Left hindlimb (tissue), 1 donor: Measurements from ENCODE around the gene FLT3LG.

Source experiments
- DNase-seq: peaks from one replicate; pipeline ENCODE4 v3.0.0-alpha.2; 2018

The FLT3LG gene, protein sequence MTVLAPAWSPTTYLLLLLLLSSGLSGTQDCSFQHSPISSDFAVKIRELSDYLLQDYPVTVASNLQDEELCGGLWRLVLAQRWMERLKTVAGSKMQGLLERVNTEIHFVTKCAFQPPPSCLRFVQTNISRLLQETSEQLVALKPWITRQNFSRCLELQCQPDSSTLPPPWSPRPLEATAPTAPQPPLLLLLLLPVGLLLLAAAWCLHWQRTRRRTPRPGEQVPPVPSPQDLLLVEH

DNA sequence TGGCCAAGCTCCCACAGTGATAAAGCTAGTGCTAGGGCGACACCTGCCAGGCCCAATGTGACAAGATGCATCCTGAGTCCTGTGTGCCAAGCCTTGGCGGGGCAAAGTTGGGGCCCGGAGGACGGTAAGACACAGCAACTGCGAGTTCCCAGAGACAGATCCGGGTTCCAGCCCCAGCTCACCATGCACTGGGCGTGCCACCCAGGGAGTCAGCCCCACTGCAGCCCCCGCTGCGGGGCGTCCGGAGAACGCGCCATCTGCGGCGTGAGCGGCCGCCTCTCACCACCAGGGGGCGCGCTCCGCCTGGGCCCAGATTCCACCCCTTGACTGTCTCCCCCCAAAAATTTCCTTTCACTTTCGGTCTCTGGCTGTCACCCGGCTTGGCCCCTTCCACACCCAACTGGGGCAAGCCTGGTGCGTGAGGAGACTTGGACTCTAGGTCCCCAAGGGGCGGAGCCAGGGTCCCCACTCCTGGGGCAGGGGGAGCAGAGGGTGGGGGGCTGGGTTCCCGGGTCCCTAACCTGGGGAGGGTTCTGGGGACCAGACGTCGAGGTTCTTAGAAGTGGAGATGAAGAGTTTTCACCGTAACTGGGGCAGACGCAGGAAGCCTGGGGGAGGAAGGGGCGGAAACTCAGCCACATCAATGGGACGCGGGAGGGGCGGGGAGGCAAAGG lies at the start of gene FLT3LG:
Gene FLT3LG (plus strand): TSS at position 348 of the 674 bp plus-strand sequence. CDS start 425 bp downstream, outside the sequence.
- peak; percentile 80 for DNase-seq

DNA sequence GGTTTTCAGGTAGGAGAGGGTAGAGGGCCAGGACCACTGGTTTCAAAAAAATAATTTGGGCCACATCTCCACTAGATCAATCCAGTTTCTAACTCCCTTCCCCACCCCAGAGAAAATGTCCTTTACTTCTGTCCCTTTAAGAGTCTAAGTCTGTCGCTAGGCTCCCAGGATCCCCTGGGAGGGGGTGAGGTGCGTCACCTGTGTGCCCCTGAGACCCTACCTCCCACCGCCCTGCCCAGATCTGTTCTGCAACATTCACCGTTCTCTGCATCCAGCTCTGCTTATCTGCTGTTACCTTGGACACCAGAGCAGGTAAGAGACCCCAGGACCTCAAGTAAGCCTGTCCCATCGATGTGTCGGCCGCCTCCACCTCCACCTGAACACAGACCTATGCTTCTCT lies 48.8 kb upstream of the FLT3LG start, which contains the start of gene GFY:
Gene GFY (plus strand): TSS at position 211 of the 400 bp plus-strand sequence. CDS start 1,043 bp downstream, outside the sequence.
- no peak for DNase-seq

DNA sequence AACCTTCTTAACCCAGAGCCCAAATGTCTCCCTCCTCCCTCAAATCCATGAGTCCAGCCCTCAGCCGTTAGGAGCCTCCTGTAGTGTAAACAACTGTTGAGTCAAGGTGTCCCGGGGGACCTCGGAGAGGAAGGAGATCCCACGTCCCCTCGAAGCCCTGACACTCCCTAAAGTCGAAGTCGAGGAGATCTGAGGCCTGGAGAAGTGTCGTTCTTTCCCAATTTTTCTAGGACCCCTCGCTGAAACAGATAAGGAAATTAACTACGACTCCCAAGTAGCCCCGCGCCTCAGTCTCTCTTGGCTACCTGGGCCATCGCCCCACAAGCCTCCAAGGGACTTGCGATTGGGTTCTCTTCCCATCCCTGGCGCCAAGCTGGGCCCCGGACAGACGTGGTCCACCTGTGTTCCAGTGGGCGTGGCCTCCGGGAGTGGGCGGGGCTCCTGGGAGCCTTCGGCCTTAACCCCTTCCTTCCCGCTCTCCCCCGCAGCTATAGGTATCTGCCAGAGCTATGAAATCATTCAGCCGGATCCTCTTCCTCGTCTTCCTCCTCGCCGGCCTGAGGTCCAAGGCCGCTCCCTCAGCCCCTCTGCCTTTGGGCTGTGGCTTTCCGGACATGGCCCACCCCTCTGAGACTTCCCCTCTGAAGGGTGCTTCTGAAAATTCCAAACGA lies 48.0 kb upstream of the FLT3LG start:
- DNase-seq = no peak

DNA sequence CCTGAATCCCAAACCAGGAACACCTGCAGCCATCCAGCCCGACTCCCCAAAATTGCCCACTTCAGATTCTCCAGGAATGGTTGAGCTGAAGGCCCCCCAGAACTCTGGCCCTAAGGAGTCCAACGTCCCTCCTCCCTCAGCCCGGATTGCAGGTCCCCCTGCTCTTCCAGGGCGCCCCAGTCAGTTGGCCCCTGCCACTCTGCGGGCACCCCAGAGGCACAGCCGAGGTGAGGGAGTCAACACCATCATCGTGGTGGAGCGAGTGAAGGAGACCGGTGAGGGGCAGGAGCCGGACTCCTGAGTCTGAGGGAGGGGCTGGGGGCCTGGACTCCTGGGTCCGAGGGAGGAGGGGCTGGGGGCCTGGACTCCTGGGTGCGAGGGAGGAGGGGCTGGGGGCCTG lies 46.7 kb upstream of the FLT3LG start:
- DNase-seq = no peak

DNA sequence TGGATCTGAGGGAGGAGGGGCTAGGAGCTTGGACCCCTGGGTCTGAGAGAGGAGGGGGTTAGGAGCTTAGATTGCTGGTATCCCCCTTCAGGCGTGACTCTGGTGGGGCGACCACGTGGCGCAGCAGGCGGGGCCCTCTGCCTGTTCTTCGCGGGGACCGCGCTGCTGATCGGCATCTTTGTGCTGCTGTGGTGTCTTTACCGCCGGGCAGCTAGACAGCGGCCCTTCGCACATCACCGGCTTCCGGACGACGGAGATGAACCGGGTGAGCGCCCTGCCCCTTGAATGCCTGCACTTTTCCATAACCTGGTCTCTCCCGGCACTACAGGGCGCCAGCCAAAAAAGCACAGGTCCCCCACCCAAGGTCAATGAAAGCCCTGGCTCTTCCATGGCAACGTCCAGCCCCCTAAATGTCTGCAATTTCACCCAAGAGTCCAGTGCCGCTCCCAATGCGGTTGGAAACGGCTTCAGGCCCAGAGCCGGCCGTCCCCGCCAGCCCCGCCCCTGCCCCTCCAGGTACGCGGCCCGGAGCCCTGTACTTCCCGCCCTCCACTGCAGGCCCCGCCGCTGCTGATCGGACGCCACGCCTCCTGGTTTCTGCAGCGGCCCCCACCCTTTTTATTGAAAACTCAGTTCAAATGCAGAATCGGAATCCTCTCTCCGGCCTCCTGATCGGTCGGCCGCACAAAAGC lies 46.0 kb upstream of the FLT3LG start:
- DNase-seq = no peak

DNA sequence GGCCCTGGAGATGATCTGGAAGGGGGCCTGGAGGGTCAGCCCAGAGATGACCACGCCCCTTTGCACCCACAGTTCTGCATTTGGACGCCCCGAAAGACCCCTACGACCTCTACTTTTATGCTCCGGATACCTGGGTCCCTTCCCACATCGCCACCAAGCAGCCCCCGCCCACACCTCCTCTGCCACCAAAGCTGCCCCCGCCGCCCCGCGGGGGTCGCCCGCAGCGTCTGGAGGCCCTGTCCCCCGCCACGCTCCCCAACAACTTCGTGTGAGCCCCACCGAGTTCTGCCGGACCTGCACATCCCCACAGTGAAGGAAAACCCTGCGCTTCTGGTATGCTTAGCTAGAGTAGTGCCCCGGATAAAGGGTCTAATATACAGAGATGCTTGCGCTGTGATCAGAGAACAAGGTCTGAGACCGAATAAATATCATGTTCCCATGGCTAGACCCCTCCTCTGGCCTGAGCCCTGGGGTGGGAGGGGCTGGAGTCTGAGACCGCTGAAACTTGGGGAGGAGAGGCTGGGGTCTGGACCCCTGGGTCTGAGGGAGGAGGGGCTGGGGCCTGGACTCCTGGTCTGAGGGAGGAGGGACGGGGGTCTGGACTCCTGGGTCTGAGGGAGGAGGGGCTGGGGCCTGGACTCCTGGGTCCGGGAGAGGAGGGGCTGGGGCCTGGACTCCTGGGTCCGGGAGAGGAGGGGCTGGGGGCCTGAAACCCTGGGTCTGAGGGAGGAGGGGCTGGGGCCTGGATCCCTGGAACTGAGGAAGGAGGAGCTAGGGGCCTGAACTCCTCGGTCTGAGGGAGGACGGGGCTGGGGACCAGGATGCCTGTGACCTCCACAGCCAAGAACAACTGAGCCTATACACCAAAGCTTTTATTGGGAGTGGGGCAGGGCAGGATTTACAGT lies 45.2 kb upstream of the FLT3LG start:
- no peak for DNase-seq

DNA sequence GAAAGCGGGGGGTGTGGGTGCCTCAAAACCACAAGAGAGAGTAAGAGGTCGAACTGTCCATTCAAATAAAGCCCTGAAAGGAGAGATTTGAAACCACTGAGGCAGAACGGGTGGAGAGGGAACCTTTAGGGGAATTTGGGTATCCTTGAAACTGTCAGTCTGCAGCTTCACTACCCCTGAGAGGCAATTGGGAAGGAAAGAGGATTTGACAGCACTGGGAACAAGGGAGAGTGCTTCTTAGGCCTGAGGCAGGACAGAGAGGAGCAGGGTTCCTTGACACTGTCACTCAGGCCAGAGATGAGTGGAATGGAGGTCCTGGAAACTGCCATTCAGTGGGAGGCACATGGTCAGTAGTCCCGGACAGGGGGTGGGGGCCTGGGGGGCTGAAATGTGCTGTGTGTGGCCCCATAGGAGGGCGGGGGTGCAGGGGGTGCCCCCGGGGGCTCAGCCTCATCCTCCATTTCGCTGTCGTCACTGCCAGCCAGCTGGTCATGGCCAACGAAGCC lies 43.8 kb upstream of the FLT3LG start:
- DNase-seq = no peak

DNA sequence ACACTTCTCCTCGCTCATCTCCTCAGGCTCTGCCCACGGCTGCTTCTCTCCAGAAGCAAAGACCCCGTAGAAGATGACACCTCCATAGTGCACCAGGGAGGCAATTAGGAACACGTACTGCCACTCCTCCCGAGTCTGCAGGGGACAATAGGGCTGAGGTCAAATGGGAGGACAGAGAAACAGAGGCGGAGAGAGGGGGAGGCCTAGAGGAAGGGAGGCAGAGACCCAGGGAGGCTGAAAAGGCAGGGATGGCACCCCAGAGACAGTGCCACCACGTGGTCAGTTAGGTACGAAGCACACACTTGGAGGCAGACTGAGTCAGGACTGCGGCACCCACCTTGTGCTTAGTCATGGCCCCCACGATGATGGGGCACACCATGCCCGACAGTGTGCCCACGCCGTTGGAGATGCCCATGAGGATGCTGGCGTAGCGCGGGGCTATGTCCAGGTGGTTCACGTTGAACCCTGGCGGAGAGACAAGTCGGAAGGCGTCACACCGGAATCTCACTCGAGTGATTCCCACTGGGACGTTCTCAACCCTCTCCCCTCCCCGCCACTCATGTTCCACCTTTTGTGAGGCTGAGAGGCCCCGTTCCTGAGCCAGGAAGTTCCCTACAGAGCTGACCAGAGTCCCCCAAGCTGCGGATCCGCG lies 43.2 kb upstream of the FLT3LG start:
- DNase-seq = no peak

DNA sequence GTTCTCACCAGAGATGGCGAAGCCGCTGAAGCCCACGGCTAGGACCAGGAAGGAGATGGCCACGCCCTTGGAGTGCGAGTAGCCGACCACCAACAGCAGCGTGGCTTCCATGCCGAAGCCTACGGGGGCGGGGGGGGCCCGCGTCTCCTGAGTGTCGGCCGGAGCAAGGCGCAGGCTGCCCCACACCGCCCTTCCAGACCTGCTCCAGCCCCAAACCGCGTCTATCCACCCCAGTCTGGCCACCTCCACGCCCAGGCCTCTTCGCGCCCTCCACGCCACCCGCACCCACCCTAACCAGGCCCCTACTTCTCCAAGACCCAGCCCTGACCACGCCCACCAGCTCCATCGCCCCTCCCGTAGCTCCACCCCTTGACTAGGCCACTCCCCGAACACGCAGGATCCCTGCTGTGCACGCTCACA lies 42.7 kb upstream of the FLT3LG start:
- DNase-seq = no peak

DNA sequence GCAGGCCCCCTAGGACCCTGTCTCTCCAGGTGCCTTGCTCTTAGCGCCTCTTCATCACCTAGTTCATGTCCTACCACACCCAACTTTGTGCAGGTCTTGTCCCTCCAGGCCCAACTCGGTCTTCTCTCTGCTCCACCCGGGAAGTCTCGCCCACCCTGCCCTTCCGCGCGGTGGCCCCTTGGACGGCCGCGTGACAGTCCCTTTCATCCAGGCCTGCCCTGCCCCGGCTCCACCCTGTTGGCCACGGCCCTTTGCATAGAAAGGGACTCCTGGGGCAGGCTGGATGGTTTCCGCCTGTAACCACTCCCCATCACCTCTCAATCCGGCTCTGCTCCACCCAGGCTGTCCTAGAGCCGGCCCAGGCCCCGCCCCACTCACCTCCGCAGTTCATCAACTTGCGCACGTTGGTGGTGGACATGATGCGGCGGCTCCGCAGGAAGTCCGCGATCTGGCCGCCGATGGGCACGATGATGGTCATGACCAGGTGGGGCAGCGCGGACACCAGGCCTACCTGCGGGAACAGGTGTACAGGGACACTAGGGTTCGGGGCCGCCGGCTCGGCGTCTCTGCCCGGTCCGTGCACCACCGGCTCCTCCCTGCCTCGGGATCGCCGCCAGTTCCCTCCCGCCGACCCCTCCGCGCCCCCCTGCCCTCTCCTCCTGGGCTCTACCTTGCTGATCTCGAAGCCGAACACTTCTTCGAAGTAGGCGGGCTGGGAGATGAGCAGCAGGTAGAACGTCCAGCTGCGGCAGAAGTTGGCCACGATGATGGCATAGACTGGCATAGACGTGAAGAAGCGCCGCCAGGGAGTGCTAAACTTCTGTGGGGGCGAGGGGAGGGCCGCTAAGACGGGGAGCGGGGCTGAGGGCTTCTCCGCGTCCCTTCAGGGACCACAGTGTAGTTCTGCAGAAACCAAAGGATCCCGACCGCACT lies 41.6 kb upstream of the FLT3LG start:
- DNase-seq = no peak

DNA sequence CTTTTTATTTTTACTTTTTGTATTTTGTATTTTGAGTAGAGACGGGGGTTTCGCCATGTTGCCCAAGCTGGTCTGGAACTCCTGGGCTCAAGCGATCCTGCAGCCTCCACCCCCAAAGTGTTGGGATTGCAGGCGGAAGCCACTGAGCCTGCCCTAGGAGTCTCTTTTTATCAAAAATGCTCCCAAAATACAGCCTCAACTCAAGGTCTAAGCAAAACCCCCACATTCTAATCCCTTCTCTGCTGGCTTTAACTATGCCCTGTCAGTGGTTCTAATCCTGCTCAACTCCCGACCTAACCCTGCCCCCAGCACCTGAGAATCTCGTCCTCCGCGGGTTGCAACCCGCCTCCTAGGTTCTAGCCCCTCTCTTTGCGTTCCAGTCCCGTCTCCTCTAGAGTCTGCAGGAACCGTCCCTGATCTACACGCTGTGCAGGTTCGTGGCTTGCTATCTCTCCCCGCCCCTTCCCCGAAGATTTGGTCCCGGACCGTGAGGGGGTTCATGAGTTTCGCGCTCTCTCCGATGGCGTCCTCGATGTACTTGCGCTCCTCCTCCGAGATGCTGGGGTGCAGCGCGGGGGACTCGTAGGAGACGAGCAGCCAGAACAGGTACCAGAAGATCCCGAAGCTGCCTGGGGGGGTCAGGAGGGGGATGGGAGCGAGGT lies 40.6 kb upstream of the FLT3LG start:
- no peak for DNase-seq

DNA sequence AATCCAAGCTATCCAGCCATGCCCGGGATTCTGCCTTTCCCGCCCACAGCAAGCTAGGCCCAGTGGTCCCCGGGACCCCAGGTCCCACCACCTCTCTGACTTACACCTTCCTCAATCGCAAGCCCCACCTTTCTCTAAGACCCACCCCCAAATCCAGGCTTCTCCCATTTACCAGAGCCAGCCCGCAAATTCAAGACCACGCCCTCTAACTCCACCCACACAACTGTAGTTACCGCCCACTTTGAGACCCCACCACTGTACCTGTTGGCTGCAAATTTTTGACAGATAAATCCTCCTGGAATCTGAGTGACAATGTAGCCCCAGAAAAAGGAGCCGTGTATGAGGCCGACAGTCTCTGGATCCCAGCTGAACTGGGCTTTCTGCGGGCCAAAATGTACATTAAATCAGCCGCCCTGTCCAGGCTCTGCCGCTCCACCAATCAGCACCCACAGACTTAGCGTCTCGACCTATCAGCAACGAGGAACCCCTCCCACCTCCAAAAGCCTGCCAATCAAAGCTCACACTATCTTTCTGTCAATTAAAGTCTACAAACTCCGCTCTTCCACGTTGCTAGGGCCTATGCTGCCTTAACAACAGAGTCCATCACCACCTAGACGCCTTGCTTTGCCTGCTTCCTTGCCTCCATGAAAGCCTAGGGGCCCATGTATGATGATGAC lies 39.0 kb upstream of the FLT3LG start:
- no peak for DNase-seq

DNA sequence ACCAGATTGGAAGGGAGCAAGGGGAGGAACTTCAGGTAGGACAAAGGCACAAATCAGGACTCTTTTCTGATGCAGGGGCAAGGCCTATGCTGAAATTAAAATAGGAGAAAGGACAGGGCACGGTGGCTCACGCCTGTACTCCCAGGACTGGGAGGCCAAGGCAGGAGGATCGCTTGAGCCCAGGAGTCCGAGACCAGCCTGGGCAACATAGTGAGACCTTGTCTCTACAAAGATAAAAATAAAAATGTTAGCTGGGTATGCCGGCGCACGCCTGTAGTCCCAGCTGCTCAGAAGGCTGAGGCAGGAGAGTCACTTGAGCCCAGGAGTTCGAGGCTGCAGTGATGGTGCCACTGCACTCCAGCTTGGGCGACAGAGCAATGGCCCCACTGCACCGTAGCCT lies 38.3 kb upstream of the FLT3LG start:
- no peak for DNase-seq

DNA sequence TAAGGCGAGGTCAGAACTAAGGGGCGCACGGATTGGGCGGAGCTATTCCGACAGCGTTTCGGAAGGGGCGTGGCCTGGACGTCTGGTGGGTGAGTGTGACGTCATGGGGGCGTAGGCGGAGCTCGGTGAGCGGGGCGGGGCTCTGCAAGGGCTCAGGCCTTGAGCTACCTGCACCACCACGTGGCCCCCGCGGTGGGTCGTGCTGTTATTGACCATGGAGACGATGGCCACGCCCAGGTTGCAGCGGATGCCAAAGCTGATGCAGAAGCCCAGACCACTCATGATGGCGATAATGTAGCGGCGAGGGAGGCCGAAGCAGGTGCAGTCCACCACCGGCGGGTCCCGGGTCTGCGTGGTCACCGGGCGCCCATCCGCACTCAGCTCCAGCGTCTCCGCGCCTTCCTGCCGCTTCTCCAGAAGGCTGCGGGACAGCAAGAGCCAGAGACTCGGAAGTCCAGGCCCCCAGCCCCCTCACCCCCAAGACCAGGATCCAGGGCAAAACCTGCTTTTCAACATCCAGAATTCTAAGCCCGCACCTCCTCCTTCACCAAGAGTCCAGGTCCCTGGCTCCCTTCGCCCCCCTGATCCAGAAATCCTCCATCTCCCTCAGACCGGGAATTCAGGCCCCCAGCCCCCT lies 37.5 kb upstream of the FLT3LG start:
- DNase-seq = no peak

DNA sequence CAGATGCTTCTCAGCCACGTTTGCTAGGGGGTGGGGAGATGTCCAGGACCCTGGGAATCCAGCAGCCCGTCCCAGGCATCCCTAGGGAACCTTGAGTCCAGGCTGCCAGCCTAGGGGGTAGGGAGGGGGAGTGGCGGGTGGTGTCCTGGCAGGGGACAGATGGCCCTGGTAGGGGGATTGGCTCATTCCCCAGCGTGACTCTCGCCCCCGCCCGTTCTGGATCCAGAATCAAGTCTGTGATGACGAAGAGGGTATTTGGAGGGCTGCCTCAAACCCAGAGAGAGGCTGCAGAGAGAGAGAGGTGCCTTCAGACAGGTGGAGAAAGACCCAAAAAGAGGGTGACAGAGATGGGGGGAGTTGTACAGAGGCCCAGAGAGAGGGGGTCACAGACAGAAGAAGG lies 36.8 kb upstream of the FLT3LG start:
- DNase-seq = no peak

DNA sequence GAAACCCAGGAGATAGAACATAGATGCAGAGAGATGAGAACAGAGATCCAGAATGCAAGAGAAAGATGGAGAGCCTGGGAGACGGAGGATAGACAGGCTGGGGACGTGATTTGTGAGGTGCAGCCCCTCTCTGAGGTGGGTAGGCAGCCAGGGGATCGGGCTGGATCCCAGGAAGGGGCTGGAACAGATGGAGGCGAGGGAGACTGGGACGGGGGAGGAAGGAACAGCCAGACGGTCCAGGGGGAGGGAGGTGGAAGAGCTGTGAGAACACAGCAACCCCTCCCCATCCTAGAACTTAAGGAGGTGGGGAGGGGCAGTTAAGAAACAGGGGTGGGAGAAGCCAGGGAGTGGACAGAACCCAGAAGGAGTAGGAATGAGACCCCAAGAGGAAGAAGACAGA lies 35.8 kb upstream of the FLT3LG start:
- no peak for DNase-seq

DNA sequence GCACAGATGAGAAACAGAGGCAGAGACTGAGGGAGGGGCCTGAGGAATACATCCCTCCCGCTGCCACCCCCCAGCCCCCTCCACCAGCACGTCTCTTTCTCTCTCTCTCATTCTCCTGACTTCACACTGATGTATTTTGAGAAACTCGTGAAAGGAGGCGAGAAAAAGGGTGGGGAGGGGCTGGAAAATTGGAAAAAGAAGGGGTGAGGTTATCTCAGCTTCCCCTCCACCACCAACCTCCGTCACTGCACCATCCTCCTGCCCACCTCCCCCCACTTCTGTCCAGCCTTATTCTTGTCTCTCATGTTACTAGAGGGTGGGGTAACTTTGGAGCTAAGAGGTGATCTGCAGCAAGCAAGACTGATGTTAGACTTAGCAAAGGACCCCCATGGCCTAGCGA lies 34.2 kb upstream of the FLT3LG start:
- no peak for DNase-seq

DNA sequence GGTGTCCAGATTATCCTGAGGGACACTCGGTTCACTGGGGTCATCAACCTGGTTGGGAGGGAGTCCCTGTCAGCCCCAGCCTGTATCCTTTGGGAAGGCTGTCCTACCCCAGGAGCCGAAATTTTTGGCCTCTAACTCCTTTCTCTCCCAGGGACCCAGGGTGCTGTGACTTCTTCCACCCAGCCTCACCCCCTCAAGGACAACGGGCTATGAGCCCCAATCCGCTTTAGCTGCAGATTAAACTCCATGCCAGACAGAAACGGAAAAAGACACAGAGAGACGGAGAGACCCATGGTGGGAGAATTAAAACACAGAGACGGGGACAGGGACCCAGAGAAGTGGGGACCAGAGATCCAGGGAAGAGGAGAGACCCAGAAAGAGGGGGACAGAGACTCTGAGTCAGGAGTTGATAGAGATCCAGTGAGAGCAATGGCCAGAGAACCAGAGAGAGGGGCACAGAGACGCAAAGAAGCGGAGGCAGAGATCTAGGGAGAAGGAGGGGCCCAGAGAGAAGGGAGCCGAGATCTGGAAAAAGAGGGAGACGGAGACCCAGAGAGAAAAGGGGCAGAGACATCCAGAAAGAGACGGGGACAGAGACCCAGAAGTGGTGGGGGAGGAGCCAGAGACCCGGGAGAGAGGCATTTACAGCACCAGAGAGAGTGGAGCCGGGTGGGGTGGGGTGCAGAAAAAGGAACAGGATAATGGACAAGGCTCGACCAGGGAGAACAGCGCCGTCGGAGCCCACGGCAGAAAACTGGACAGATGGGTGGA lies 33.4 kb upstream of the FLT3LG start:
- DNase-seq = no peak
